Activated B cell treated with CpG ODN at 0.5 μM for 24 hours (primary cell): ENCODE data around the gene CALN1. TPM values are rescaled to one million over a fixed set of nuclear protein-coding genes. Genes with fewer than 3 reads are reported as not detected.

Source experiments
- ATAC-seq: fragments of 200-7000 bp; cut with Tn5 transposase; one replicate; pipeline ENCODE4 v1.10.0; 2021; ENCODE audit warnings: low read depth, mild to moderate bottlenecking, moderate library complexity
- CTCF ChIA-PET: fragments of 350-600 bp; sonication (Branson Sonifier 250); formaldehyde crosslinking; loops from one replicate; lab custom pipeline; 2021; ENCODE audit warnings: antibody characterized with exemption; lab: Charles Lee
- POLR2A ChIA-PET: fragments of 350-600 bp; sonication (Branson Sonifier 250); formaldehyde crosslinking; loops from one replicate; lab custom pipeline; 2021; ENCODE audit warnings: antibody characterized with exemption; lab: Charles Lee
- DNase-seq: peaks from one replicate; pipeline ENCODE4 v3.0.0; 2022
- H3K27ac Mint-ChIP-seq: one replicate; pipeline ENCODE4 v1.8.0; 2020; ENCODE audit warnings: mixed read lengths
- H3K27me3 Mint-ChIP-seq: one replicate; pipeline ENCODE4 v1.8.0; 2021; ENCODE audit warnings: mixed read lengths
- H3K36me3 Mint-ChIP-seq: one replicate; pipeline ENCODE4 v1.8.0; 2021; ENCODE audit warnings: low read depth, mixed read lengths
- H3K4me1 Mint-ChIP-seq: one replicate; pipeline ENCODE4 v1.8.0; 2021; ENCODE audit warnings: mixed read lengths
- H3K4me3 Mint-ChIP-seq: one replicate; pipeline ENCODE4 v1.8.0; 2020; ENCODE audit warnings: mild to moderate bottlenecking, mixed read lengths
- H3K9me3 Mint-ChIP-seq: one replicate; pipeline ENCODE4 v1.8.0; 2020; ENCODE audit warnings: mixed read lengths
- intact Hi-C: fragments of 100-400 bp; cut with micrococcal nuclease; formaldehyde crosslinking; loops from one replicate; pipeline ENCODE4 v1.15.1; 2024
- total RNA-seq: library from RNA; stranded (reverse); gene quantifications from 2 replicates; pipeline ENCODE4 v1.2.3, GENCODE V29; 2022
- TF ChIP-seq, protein P1 (sequence below): fragments of 200-600 bp; IDR thresholded peaks from one replicate; pipeline ENCODE4 v1.8.0; 2022; ENCODE audit warnings: antibody characterized with exemption, mild to moderate bottlenecking

The CALN1 gene
- total RNA-seq, 1 donor from 2014 or later, result not detected

DNA sequence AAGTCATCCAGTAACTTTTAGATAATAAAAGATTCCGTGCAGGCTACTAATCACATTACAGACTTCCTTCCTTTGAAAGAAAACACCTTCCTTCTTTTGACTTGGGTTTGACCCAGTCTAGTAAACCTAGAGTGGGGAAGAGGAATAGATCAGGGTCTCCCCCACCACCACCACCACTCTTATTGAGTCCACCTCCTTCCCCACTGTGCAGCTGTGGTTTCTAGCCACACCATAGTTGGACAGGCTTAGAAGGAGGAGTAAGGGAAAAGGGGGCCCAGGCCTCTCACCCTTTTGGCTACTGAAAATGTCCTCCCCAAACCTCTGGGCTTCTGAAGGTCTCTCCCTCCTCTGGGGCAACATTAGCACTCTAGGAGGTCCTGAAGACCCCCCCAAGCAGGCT is 372.7 kb downstream of the CALN1 start:
- DNase-seq, result no peak
- no peak overlapping the region for H3K27ac Mint-ChIP-seq
- POLR2A ChIA-PET, result no interaction called here
- no peaks in the 10 kb centered on the region for H3K36me3 Mint-ChIP-seq
- peaks cover 13% of the 10 kb centered on the region for H3K9me3 Mint-ChIP-seq
- TF ChIP-seq, protein P1, sequence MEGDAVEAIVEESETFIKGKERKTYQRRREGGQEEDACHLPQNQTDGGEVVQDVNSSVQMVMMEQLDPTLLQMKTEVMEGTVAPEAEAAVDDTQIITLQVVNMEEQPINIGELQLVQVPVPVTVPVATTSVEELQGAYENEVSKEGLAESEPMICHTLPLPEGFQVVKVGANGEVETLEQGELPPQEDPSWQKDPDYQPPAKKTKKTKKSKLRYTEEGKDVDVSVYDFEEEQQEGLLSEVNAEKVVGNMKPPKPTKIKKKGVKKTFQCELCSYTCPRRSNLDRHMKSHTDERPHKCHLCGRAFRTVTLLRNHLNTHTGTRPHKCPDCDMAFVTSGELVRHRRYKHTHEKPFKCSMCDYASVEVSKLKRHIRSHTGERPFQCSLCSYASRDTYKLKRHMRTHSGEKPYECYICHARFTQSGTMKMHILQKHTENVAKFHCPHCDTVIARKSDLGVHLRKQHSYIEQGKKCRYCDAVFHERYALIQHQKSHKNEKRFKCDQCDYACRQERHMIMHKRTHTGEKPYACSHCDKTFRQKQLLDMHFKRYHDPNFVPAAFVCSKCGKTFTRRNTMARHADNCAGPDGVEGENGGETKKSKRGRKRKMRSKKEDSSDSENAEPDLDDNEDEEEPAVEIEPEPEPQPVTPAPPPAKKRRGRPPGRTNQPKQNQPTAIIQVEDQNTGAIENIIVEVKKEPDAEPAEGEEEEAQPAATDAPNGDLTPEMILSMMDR, result no peak
- H3K4me1 Mint-ChIP-seq, result no peaks in the 10 kb centered on the region
- CTCF ChIA-PET, result no interaction called here
- no peak overlapping the region for H3K4me3 Mint-ChIP-seq
- intact Hi-C loops, result no loop called here
- H3K27me3 Mint-ChIP-seq, result no peaks in the 10 kb centered on the region
- ATAC-seq, result no peak

DNA sequence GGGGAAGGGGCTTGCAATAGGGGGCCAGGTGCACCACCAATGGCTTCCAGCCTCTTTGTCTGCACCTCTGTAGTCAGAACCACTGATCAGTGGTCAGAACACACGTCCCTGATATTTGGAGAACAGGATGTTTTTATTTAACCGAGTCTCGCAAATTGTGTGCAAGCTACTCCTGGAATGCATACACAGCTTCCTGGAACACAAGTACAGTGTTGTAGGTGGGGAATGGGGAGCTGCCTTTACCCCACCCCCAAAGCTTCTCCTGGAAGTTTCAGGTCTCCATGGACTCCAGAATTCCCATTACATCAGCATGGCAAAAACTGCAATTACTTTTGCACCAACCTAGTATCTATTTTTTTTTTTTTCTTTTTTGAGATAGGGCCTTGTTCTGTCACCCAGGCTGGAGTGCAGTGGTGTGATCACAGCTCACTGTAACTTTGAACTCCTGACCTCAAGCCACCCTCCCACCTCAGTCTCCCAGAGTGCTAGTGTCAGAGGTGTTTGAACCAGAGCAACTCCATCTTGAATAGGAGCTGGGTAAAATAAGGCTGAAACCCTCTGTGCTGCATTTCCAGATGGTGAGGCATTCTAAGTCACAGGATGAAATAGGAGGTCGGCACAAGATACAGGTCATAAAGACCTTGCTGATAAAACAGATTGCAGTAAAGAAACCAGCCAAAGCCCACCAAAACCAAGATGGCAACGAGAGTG is 374.0 kb downstream of the CALN1 start:
- H3K36me3 Mint-ChIP-seq, result no peaks in the 10 kb centered on the region
- TF ChIP-seq, protein P1, result no peak
- H3K27ac Mint-ChIP-seq, result no peak overlapping the region
- no peaks in the 10 kb centered on the region for H3K27me3 Mint-ChIP-seq
- H3K4me1 Mint-ChIP-seq, result no peaks in the 10 kb centered on the region
- intact Hi-C loops, result no loop called here
- POLR2A ChIA-PET, result no interaction called here
- no peak for DNase-seq
- H3K4me3 Mint-ChIP-seq, result no peak overlapping the region
- no peak for ATAC-seq
- CTCF ChIA-PET, result no interaction called here
- peaks cover 13% of the 10 kb centered on the region for H3K9me3 Mint-ChIP-seq

DNA sequence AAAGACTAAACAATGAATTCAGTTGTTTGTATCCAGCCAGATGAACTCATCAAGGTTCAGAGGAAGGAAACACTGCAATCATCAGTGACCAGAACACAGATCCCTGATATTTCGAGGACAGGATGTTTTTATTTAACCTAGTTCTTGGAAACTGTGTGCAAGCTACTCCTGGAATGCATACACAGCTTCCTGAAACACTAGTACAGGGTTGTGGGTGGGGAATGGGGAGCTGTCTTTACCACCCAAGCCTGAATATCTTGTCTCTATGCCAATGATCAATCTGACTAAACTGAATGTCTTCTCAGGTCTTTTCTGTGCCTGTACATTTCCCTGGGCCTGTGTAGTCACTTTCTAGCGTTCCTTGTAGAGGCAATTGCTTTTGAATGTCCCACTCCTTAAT is 374.6 kb downstream of the CALN1 start:
- Mint-ChIP-seq H3K36me3 (no peaks in the 10 kb centered on the region), H3K27ac (no peak overlapping the region), H3K4me3 (no peak overlapping the region), H3K4me1 (no peaks in the 10 kb centered on the region), H3K9me3 (peaks cover 13% of the 10 kb centered on the region), H3K27me3 (no peaks in the 10 kb centered on the region)
- CTCF ChIA-PET, result no interaction called here
- TF ChIP-seq, protein P1, result no peak
- no peak for ATAC-seq
- no peak for DNase-seq
- intact Hi-C loops, result no loop called here
- POLR2A ChIA-PET, result no interaction called here

DNA sequence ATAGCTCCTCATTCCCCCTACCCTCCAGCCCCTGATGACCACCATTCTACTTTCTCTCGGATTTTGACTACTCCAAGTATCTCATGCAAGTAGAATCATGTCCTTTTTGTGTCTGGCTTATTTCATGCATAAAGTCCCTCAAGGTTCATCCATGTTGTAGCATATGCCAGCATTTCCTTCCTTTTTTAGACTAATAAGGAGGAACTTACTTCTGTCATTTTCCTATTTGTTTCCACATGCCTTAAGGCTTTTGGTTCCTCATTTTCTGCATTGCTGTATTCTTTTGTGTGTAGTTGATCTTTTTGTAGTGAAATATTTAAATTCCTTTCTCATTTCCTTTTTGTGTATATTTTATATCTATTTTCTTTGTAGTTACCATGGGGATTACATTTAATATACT is 376.9 kb downstream of the CALN1 start:
- H3K36me3 Mint-ChIP-seq, result no peaks in the 10 kb centered on the region
- CTCF ChIA-PET, result no interaction called here
- H3K4me1 Mint-ChIP-seq, result no peaks in the 10 kb centered on the region
- H3K4me3 Mint-ChIP-seq, result no peak overlapping the region
- intact Hi-C loops, result no loop called here
- no peaks in the 10 kb centered on the region for H3K27me3 Mint-ChIP-seq
- peaks cover 6% of the 10 kb centered on the region for H3K9me3 Mint-ChIP-seq
- DNase-seq (no peak), ATAC-seq (no peak)
- TF ChIP-seq, protein P1, result no peak
- no peak overlapping the region for H3K27ac Mint-ChIP-seq
- POLR2A ChIA-PET, result no interaction called here

DNA sequence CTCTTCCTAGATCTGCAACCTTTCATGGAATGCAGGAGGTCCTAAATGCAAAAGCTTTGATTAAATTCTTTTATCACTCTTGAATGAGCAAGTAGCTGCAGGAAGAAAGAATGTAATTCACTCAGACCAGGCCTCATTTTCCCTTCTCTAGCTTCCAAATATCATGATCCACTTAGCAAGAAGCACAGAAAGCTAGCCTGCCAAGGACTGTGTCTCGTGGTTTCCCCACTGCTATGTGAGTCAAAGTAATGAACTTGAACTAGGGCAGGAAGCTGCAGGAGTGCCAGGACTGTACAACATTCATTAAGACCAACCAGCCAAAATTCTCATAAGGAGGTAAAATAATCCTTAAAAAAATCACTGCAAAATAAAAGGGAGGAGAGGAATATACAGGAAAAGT is 379.2 kb downstream of the CALN1 start:
- no peak overlapping the region for H3K27ac Mint-ChIP-seq
- no peaks in the 10 kb centered on the region for H3K4me1 Mint-ChIP-seq
- TF ChIP-seq, protein P1, result no peak
- no peaks in the 10 kb centered on the region for H3K36me3 Mint-ChIP-seq
- H3K9me3 Mint-ChIP-seq, result peaks cover 6% of the 10 kb centered on the region
- H3K4me3 Mint-ChIP-seq, result no peak overlapping the region
- intact Hi-C loops, result no loop called here
- ATAC-seq, result no peak
- DNase-seq, result no peak
- ChIA-PET POLR2A (no interaction called here), CTCF (no interaction called here)
- no peaks in the 10 kb centered on the region for H3K27me3 Mint-ChIP-seq
